ENCODE results near the gene RFX3.

RFX3 gene

DNA sequence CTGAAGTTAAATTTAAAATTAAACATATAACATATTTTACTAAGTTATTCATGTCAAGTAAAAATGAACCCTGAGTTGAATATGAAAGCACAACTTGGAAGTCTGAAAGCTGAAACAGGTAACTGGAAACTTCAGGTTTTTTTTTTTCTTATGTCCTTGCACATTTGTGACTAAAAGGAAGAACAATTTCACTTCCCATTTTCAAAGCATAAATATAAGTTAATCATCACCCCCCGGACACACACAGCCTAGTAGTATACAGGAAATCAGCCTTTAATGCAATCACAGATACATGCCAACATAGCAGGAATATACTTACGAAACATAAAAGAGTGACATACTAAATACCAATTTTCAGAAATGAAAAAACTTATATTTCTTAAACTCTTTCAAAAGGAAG, 225.9 kb downstream of the RFX3 start:
- no peak overlapping the region for H3K4me3 ChIP-seq (ENCODE audit: low read depth, low read length)
- peak; percentile 52 for DNase-seq (ENCODE audit: low read depth)
- TF ChIP-seq, protein P1, sequence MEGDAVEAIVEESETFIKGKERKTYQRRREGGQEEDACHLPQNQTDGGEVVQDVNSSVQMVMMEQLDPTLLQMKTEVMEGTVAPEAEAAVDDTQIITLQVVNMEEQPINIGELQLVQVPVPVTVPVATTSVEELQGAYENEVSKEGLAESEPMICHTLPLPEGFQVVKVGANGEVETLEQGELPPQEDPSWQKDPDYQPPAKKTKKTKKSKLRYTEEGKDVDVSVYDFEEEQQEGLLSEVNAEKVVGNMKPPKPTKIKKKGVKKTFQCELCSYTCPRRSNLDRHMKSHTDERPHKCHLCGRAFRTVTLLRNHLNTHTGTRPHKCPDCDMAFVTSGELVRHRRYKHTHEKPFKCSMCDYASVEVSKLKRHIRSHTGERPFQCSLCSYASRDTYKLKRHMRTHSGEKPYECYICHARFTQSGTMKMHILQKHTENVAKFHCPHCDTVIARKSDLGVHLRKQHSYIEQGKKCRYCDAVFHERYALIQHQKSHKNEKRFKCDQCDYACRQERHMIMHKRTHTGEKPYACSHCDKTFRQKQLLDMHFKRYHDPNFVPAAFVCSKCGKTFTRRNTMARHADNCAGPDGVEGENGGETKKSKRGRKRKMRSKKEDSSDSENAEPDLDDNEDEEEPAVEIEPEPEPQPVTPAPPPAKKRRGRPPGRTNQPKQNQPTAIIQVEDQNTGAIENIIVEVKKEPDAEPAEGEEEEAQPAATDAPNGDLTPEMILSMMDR (IDR thresholded peaks at IDR 0.05; ENCODE audit: low read depth, low read length, missing control alignments), result no peak

DNA sequence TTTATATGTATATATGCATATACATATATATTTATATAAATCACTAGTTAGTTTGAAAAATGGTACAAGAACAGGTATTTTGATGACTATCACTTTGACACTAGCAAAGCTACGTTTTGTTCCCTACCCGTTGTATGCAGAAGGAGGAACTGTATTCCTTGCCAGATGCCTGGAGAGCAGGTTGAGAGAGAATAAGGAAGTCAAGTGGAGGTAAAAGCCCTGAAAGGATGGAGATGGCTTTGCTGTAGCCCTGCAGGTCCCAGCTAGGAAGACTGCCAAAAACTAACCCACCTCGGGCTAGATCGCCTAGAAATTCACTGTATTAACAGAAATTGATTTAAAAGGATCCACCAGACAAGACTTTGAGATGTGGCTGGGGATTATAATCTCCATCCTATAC, 229.3 kb downstream of the RFX3 start:
- TF ChIP-seq, protein P1 (IDR thresholded peaks at IDR 0.05; ENCODE audit: low read depth, low read length, missing control alignments), result no peak
- no peak for DNase-seq (ENCODE audit: low read depth)
- no peak overlapping the region for H3K4me3 ChIP-seq (ENCODE audit: low read depth, low read length)

DNA sequence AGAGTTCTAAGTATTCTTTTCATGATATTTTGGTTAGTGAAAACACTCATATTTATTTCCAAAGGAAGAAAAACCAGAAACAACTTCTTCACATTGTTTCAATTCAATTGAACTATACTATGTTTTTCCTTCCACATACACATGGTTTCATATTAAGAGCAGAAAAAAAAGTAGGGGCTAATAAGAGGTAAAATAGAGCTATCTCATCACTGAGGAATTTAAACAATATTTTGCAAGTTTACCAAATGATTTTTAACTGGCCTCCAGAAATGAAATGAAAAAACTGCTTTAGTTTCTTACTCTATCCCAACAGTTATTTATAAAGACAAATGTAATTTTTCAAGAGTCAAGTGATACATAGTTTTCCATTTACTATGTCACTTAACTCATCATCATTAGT, 233.5 kb downstream of the RFX3 start:
- TF ChIP-seq, protein P1 (IDR thresholded peaks at IDR 0.05; ENCODE audit: low read depth, low read length, missing control alignments), result no peak
- DNase-seq (ENCODE audit: low read depth), result no peak

DNA sequence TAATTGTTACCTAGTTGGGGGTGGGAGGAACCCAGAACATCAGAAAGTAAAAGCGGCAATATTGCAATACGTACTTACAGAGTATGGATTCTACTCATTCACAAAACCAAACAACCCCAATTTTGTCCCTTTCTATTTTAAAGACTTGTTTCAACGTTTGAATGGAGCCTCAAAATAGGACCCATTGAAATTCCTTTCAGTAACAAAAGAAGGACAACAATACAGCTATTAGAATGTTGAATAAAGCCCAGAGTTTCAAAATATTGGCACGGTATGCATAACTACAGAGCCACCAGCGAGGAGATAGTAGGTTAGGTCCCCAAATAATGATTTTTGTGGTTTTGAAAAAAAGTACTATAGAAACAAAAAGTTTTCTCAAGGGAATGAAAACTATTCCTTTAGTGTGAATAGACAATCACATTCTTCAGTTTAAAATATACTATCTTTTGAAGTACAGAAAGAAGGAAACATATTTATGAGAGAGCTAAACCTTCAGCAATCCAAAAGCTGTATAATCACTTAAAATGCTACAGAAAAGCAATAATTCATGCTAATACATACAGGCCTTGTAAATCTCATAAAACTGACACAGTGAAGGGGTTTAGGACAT, 235.5 kb downstream of the RFX3 start:
- no peak overlapping the region for H3K4me3 ChIP-seq (ENCODE audit: low read depth, low read length)
- TF ChIP-seq, protein P1 (IDR thresholded peaks at IDR 0.05; ENCODE audit: low read depth, low read length, missing control alignments), result no peak
- no peak for DNase-seq (ENCODE audit: low read depth)

More for the DNA sequence above, 233.5 kb downstream of the RFX3 start:
- no peak overlapping the region for H3K4me3 ChIP-seq (ENCODE audit: low read depth, low read length)

DNA sequence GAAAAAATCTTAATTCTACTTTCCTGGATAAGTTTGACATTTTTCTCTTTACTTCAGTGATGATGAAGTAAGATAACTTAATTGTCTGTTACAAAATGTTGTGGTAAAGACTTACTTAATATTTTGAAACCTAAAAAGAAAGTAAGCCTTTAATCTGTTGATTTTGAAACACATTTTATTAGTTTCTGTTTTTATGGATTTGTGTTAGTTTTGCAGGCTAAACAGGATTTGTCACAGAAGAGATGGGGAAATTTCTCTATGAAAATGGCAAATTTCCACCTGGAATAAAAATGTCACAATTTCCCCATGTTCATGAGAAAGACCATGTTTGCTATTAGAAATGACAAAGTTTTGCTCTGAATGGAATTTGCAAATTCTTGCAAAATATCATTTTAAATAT, 237.1 kb downstream of the RFX3 start:
- no peak for DNase-seq (ENCODE audit: low read depth)
- no peak overlapping the region for H3K4me3 ChIP-seq (ENCODE audit: low read depth, low read length)
- TF ChIP-seq, protein P1 (IDR thresholded peaks at IDR 0.05; ENCODE audit: low read depth, low read length, missing control alignments), result no peak

DNA sequence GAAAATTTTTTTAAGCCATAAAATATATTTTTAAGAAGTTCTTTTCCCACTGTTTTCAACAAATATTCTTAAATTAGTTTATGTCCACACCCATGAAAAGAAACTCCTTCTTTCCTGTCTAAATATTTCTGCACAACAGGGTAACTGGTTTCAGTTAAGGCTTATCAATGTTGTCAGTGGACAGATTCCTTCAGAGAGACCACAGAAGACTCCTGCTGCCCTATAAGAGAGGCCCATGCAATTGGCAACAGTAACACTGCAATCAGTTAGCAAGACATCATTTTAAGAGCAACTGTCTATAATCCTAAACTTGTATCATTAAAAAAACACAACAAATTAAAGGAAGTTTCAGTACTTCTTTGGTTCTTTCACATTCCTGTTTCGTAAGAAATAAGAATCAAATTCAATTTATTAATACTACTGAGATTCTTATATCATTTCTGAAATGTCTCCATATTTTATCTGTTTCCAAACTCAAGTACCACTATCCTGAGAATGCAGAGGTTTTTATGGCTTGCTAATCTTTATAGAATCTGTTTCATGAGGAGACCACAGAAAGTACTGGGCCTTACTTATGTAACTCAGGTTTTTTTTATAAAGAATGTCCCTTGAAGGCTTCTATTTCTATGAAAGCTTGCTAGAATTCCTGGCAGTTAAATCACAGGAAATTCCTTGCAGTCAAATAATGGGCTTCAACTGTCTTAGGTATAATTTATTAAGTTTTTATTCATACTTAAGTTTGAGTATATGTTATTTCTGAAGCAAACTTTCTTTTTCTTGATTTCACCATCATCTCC, 240.2 kb downstream of the RFX3 start:
- TF ChIP-seq, protein P1 (IDR thresholded peaks at IDR 0.05; ENCODE audit: low read depth, low read length, missing control alignments), result no peak
- no peak for DNase-seq (ENCODE audit: low read depth)
- H3K4me3 ChIP-seq (ENCODE audit: low read depth, low read length), result no peak overlapping the region
